Neural progenitor cell (in vitro differentiated cells): ENCODE results near the gene RPUSD1. TPM values are rescaled to one million over a fixed set of nuclear protein-coding genes. Genes with fewer than 3 reads are reported as not detected.

Experiments
- DNase-seq: peaks from one replicate; pipeline ENCODE4 v3.0.0-alpha.2; 2016; ENCODE audit warnings: low spot score
- H2AFZ ChIP-seq: fragments of 200-600 bp; sonication (generic); replicated peaks from 2 replicates; pipeline ENCODE4 v1.6.1; 2016; ENCODE audit warnings: antibody characterized with exemption
- H3F3A ChIP-seq: fragments of 200-600 bp; sonication (generic); 2 replicates; pipeline ENCODE4 v1.6.1; 2016; ENCODE audit warnings: antibody characterized with exemption, low read depth
- H3K27ac ChIP-seq: fragments of 200-600 bp; sonication (generic); 2 replicates; pipeline ENCODE4 v1.5.1; 2016; ENCODE audit warnings: mild to moderate bottlenecking
- H3K27me3 ChIP-seq: fragments of 200-600 bp; sonication (generic); 2 replicates; pipeline ENCODE4 v1.6.1; 2016; ENCODE audit warnings: mild to moderate bottlenecking, moderate library complexity
- H3K36me3 ChIP-seq: fragments of 200-600 bp; sonication (generic); 2 replicates; pipeline ENCODE4 v1.5.1; 2016
- H3K4me1 ChIP-seq: fragments of 200-600 bp; sonication (generic); 2 replicates; pipeline ENCODE4 v1.6.1; 2016; ENCODE audit warnings: mixed run types
- H3K4me2 ChIP-seq: fragments of 200-600 bp; sonication (generic); 2 replicates; pipeline ENCODE4 v1.6.1; 2016
- H3K4me3 ChIP-seq: fragments of 200-600 bp; sonication (generic); 2 replicates; pipeline ENCODE4 v1.5.1; 2016
- H3K79me2 ChIP-seq: fragments of 200-600 bp; sonication (generic); 2 replicates; pipeline ENCODE4 v1.6.1; 2016; ENCODE audit warnings: low read depth
- H3K9ac ChIP-seq: fragments of 200-600 bp; sonication (generic); 2 replicates; pipeline ENCODE4 v1.6.1; 2016
- H3K9me3 ChIP-seq: fragments of 200-600 bp; sonication (generic); 2 replicates; pipeline ENCODE4 v1.5.1; 2016; ENCODE audit warnings: low read depth
- H4K20me1 ChIP-seq: fragments of 200-600 bp; sonication (generic); 2 replicates; pipeline ENCODE4 v1.6.1; 2016; ENCODE audit warnings: low read depth
- H3K27ac Mint-ChIP-seq: 3 replicates; pipeline ENCODE4 v1.8.0; 2021; ENCODE audit warnings: mixed read lengths
- H3K27me3 Mint-ChIP-seq: 2 replicates; pipeline ENCODE4 v1.8.0; 2022; ENCODE audit warnings: low read depth, mild to moderate bottlenecking, inconsistent platforms, moderate library complexity, mixed read lengths; ENCODE audit not compliant: insufficient read depth
- H3K36me3 Mint-ChIP-seq: 3 replicates; pipeline ENCODE4 v1.8.0; 2021; ENCODE audit warnings: mixed read lengths
- H3K4me1 Mint-ChIP-seq: 3 replicates; pipeline ENCODE4 v1.8.0; 2021; ENCODE audit warnings: mixed read lengths
- H3K4me3 Mint-ChIP-seq: 3 replicates; pipeline ENCODE4 v1.8.0; 2021; ENCODE audit warnings: mild to moderate bottlenecking, moderate library complexity, mixed read lengths
- H3K9me3 Mint-ChIP-seq: 3 replicates; pipeline ENCODE4 v1.8.0; 2020; ENCODE audit warnings: mixed read lengths
- EZH2 ChIP-seq: fragments of 200-600 bp; sonication (generic); IDR thresholded peaks from 2 replicates; pipeline ENCODE4 v1.6.1; 2017; ENCODE audit warnings: antibody characterized with exemption, mild to moderate bottlenecking, moderate library complexity
- EZH2phosphoT487 ChIP-seq: fragments of 200-600 bp; sonication (generic); IDR thresholded peaks from 2 replicates; pipeline ENCODE4 v1.6.1; 2017; ENCODE audit warnings: antibody characterized with exemption
- total RNA-seq: library from RNA; depleted of rRNA; stranded (reverse); fragments of >200 nt; gene quantifications from 2 replicates; pipeline ENCODE4 v1.2.3, GENCODE V29; 2015; ENCODE audit warnings: low replicate concordance
- TF ChIP-seq, protein P1 (sequence below): fragments of 200-600 bp; sonication (generic); IDR thresholded peaks from 2 replicates; pipeline ENCODE4 v1.5.1; 2017; ENCODE audit warnings: antibody characterized with exemption, mild to moderate bottlenecking

RPUSD1 gene
- total RNA-seq, 1 donor from 2014 or later = 5.6 TPM

DNA sequence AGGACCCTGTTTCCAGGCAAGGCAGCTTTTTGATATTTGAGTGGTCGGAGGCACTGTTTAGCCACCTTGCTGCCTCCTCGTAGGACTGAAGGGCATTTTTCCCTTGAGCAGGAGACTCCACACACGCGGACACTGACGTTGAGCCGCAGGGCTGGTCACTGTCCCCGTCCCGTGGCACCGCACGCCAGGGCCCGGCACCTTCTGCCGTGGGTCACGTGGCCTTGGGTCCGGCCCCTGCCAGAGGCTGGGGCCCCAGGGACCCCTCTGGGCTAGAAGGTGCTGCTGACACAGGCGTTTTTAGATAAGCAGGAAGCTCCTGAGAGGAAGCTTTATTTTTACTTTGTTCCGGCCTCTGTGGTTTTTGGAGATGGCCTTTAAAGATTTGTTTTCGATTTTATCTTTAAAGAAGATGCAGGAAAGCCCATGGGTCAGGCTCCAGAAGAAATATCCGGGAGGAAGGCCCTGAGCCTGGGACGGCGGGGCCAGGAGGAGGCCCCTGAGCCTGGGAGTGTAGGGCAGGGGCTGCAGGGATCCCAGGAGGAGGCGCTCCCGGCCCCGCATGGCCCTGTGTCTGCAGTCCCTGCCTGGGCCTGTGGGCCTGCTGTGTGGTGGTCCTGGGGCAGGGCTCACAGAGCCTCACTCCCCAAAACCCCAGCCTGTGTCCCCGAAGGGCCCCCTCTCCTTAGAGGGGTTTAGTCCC, 42.8 kb upstream of the RPUSD1 start:
- no peaks in the 10 kb centered on the region for H3K79me2 ChIP-seq
- no peak overlapping the region for H3K4me3 ChIP-seq
- no peak overlapping the region for H2AFZ ChIP-seq
- no peak overlapping the region for H3K27ac Mint-ChIP-seq
- DNase-seq = no peak
- H3F3A ChIP-seq = no peaks in the 10 kb centered on the region
- H3K36me3 Mint-ChIP-seq = no peaks in the 10 kb centered on the region
- no peaks in the 10 kb centered on the region for H3K9me3 ChIP-seq
- no peak overlapping the region for H3K9ac ChIP-seq
- TF ChIP-seq, protein P1, sequence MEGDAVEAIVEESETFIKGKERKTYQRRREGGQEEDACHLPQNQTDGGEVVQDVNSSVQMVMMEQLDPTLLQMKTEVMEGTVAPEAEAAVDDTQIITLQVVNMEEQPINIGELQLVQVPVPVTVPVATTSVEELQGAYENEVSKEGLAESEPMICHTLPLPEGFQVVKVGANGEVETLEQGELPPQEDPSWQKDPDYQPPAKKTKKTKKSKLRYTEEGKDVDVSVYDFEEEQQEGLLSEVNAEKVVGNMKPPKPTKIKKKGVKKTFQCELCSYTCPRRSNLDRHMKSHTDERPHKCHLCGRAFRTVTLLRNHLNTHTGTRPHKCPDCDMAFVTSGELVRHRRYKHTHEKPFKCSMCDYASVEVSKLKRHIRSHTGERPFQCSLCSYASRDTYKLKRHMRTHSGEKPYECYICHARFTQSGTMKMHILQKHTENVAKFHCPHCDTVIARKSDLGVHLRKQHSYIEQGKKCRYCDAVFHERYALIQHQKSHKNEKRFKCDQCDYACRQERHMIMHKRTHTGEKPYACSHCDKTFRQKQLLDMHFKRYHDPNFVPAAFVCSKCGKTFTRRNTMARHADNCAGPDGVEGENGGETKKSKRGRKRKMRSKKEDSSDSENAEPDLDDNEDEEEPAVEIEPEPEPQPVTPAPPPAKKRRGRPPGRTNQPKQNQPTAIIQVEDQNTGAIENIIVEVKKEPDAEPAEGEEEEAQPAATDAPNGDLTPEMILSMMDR = no peak
- TF ChIP-seq EZH2phosphoT487 (no peak), EZH2 (no peak)
- H3K27ac ChIP-seq = no peak overlapping the region
- no peak overlapping the region for H3K4me3 Mint-ChIP-seq
- H3K4me2 ChIP-seq = no peak overlapping the region
- peaks cover 2% of the 10 kb centered on the region for H3K27me3 Mint-ChIP-seq
- peaks cover 13% of the 10 kb centered on the region for H3K9me3 Mint-ChIP-seq
- no peaks in the 10 kb centered on the region for H4K20me1 ChIP-seq
- H3K4me1 Mint-ChIP-seq = peaks cover under 1% of the 10 kb centered on the region
- no peaks in the 10 kb centered on the region for H3K4me1 ChIP-seq
- H3K27me3 ChIP-seq = peaks cover under 1% of the 10 kb centered on the region
- H3K36me3 ChIP-seq = no peaks in the 10 kb centered on the region

DNA sequence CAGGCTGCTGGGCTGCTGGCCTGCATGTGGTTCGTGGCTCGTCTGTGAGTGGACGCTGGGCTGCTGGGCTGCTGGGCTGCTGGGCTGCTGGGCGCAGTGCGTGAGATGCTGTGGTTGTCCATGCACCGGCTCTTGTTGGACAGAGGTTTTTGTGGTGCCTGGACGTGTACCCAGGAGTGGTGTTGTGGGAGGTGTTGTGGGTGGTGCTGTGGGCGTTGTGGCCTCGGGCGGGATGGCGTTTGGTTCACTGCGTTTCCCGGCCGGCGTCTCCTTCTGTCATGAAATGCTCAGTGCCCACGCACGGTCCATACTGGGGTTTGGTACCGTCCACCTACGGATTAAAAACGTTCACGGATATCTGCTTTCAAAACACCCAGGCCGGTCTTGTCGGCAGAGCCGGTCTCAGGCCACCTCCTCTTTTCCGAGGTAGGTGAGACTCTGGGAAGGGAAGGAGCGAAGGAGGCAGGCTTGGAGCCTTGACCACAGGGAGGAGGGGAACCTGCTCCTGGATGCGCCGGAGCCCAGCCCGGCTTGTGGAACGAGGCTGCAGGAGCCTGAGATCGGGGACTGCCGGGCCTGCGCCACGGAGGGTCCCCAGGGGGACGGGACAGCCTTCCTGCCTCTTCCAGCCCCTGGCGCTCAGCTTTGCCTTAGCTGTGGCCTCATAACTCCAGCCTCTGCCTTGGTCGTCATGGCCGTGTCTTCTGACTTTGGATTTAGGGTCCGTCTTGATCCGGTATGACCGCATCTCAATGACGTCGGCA, 42.1 kb upstream of the RPUSD1 start:
- Histone ChIP-seq H3F3A (no peaks in the 10 kb centered on the region), H3K79me2 (no peaks in the 10 kb centered on the region), H3K27ac (no peak overlapping the region), H4K20me1 (no peaks in the 10 kb centered on the region), H3K4me3 (no peak overlapping the region), H3K9me3 (no peaks in the 10 kb centered on the region), H3K4me2 (no peak overlapping the region), H3K9ac (no peak overlapping the region), H2AFZ (no peak overlapping the region), H3K27me3 (peaks cover 4% of the 10 kb centered on the region), H3K4me1 (no peaks in the 10 kb centered on the region), H3K36me3 (no peaks in the 10 kb centered on the region)
- Mint-ChIP-seq H3K4me3 (no peak overlapping the region), H3K27me3 (peaks cover 2% of the 10 kb centered on the region), H3K27ac (peak overlapping the region; percentile 50), H3K36me3 (no peaks in the 10 kb centered on the region), H3K4me1 (peaks cover 7% of the 10 kb centered on the region), H3K9me3 (peaks cover 7% of the 10 kb centered on the region)
- TF ChIP-seq EZH2 (no peak), EZH2phosphoT487 (no peak)
- TF ChIP-seq, protein P1 = no peak
- no peak for DNase-seq

DNA sequence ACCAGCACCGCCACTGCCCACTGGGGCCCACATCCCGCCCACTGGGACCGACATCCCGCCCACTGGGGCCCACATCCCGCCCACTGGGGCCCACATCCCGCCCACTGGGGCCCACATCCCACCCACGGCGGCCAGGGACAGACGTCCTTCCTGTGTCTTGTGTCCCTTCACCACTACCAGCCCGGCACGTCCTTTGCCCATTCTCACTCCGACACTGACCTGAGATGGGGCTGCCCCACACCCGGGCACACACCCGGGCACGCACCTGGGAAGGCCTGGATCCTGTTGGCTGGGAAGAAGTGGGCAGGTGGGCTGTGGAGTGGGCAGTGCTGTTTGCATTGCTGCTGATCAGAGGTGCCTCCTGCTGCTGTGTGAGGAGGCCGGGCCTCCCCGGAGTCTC, 40.7 kb upstream of the RPUSD1 start:
- Mint-ChIP-seq H3K4me3 (no peak overlapping the region), H3K36me3 (no peaks in the 10 kb centered on the region), H3K27ac (no peak overlapping the region), H3K9me3 (no peaks in the 10 kb centered on the region), H3K4me1 (peaks cover 7% of the 10 kb centered on the region), H3K27me3 (peaks cover 2% of the 10 kb centered on the region)
- H3K36me3 ChIP-seq = no peaks in the 10 kb centered on the region
- no peaks in the 10 kb centered on the region for H3K4me1 ChIP-seq
- H3K27me3 ChIP-seq = peaks cover 4% of the 10 kb centered on the region
- no peak for DNase-seq
- no peaks in the 10 kb centered on the region for H4K20me1 ChIP-seq
- no peak overlapping the region for H3K4me2 ChIP-seq
- no peak overlapping the region for H3K9ac ChIP-seq
- TF ChIP-seq, protein P1 = no peak
- no peak for TF ChIP-seq EZH2phosphoT487
- TF ChIP-seq EZH2 = no peak
- H2AFZ ChIP-seq = no peak overlapping the region
- H3K27ac ChIP-seq = no peak overlapping the region
- no peaks in the 10 kb centered on the region for H3K9me3 ChIP-seq
- no peaks in the 10 kb centered on the region for H3K79me2 ChIP-seq
- H3K4me3 ChIP-seq = no peak overlapping the region
- no peaks in the 10 kb centered on the region for H3F3A ChIP-seq
